ENCODE results near the gene LRRC8A. TPM values are rescaled to one million over a fixed set of nuclear protein-coding genes. Genes with fewer than 3 reads are reported as not detected.

LRRC8A gene
- total and polyA plus RNA-seq, 2 of the 13 experiments (the other 11 are each of a cell fraction or from before 2014, with no cell fraction given), result 16.1 to 40.6 TPM

- peak; percentile 65; the same call in 1 of the 2 replicates for TF ChIP-seq YEATS4 (CRISPR knock-in tag; IDR thresholded peaks at IDR 0.05; ENCODE audit: borderline replicate concordance)
- TF ChIP-seq JUNB (CRISPR knock-in tag; IDR thresholded peaks at IDR 0.05; ENCODE audit: borderline replicate concordance), result no peak
- peak; percentile 10; the same call in 1 of the 2 replicates for TF ChIP-seq NAIF1 (CRISPR knock-in tag; IDR thresholded peaks at IDR 0.05; ENCODE audit: borderline replicate concordance)
- TF ChIP-seq ZNF782 (CRISPR knock-in tag; IDR thresholded peaks at IDR 0.05; ENCODE audit: borderline replicate concordance), result peak; percentile 20; the same call in 1 of the 2 replicates
- no peak for TF ChIP-seq SOX6 (IDR thresholded peaks at IDR 0.05)
- no peak for TF ChIP-seq SOX6 (CRISPR knock-in tag; IDR thresholded peaks at IDR 0.05)
- TF ChIP-seq POLR2AphosphoS5 (IDR thresholded peaks at IDR 0.05; ENCODE audit: low read depth, low read length), result peak; percentile 72
- no peak for TF ChIP-seq MATR3 (CRISPR knock-in tag; IDR thresholded peaks at IDR 0.05)
- TF ChIP-seq ARNTL (CRISPR knock-in tag; IDR thresholded peaks at IDR 0.05), result peak; percentile 46; the same call in 1 of the 2 replicates
- peak; percentile 41; the same call in 1 of the 2 replicates for TF ChIP-seq FOXK1 (CRISPR knock-in tag; IDR thresholded peaks at IDR 0.05; ENCODE audit: borderline replicate concordance, low read depth)
- peak; percentile 49; the same call in 1 of the 2 replicates for TF ChIP-seq ZGPAT (CRISPR knock-in tag; IDR thresholded peaks at IDR 0.05)
- peak; percentile 46 for TF ChIP-seq SRSF1 (optimal IDR thresholded peaks at IDR 0.05; ENCODE audit: low read depth, low read length)
- no peak for TF ChIP-seq ZNF580 (CRISPR knock-in tag; IDR thresholded peaks at IDR 0.05; ENCODE audit: borderline replicate concordance, low read depth)
- TF ChIP-seq MIER3 (CRISPR knock-in tag; IDR thresholded peaks at IDR 0.05; ENCODE audit: borderline replicate concordance), result peak; percentile 26; the same call in 1 of the 2 replicates
- 0 out of 2 replicates have a peak, but pooled peaks have one; percentile 33 for TF ChIP-seq ZNF350 (CRISPR knock-in tag; IDR thresholded peaks at IDR 0.05; ENCODE audit: borderline replicate concordance, low read depth)
- peak; percentile 80 for TF ChIP-seq ZBTB7B (CRISPR knock-in tag; IDR thresholded peaks at IDR 0.05)
- 0 out of 2 replicates have a peak, but pooled peaks have one; percentile 21 for TF ChIP-seq ZFP90 (CRISPR knock-in tag; IDR thresholded peaks at IDR 0.05; ENCODE audit: borderline replicate concordance)
- no peak for TF ChIP-seq CHCHD3 (CRISPR knock-in tag; IDR thresholded peaks at IDR 0.05)
- no peak for TF ChIP-seq ZMYM2 (CRISPR knock-in tag; IDR thresholded peaks at IDR 0.05)
- 0 out of 2 replicates have a peak, but pooled peaks have one; percentile 47 for TF ChIP-seq BORCS8-MEF2B (CRISPR knock-in tag; IDR thresholded peaks at IDR 0.05)
- TF ChIP-seq SALL1 (CRISPR knock-in tag; IDR thresholded peaks at IDR 0.05), result peak; percentile 63; the same call in 1 of the 2 replicates
- TF ChIP-seq ZNF24 (IDR thresholded peaks at IDR 0.05), result no peak
Measured at GRCh38 chr9:128921881-128922763, 40.2 kb downstream of the LRRC8A start (continued).
